HG02623 (cell line): Measurements from ENCODE around the gene MUC6.

Experiments
- ATAC-seq: cut with Tn5 transposase; IDR thresholded peaks from one replicate; pipeline ENCODE4 v1.9.1; 2021; ENCODE audit warnings: moderate library complexity; ENCODE audit not compliant: unreplicated experiment

The MUC6 gene

DNA sequence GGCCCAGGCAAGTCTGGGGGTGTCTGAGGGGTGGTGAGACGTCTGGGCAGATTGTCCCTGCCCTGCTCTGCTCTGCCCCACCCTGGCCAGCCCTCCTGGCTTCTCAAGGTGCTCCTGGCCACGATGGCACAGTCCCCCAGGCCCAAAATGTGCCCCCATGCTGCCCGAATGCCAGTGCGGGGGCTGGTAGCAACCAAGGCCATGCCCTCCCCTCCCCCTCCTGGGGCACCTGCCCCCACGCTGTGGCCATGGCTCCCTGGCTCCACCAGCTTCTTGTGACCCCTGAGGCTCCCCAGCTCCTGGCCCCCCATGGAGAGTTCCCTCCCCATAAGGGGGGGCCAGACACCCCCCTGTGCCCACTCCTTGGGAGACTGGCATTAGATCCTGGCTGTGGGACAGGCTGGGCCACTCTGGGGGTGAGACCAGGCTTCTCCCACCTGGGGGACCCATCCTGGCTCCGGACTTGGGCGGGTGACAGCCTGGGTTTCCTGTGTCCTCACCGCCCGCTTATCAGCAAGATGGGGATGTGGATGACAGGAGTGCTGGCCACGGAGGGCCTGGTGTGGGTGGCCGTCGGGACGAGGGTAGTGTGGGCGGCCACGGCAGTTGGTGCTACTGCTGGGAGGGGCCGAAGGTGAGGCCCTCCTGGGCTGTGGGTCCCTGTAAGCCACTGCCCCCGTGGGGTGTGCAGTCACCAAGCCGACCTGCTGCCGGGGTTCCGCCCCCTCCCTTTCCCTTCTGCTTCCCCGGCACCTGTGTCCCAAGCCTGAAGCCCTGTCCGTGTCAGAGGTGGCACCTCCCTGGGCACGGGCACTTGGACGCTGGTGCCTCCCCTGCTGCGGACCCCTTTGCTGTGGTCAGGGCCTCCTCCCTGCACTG lies 15.9 kb upstream of the MUC6 start:
- no peak for ATAC-seq

DNA sequence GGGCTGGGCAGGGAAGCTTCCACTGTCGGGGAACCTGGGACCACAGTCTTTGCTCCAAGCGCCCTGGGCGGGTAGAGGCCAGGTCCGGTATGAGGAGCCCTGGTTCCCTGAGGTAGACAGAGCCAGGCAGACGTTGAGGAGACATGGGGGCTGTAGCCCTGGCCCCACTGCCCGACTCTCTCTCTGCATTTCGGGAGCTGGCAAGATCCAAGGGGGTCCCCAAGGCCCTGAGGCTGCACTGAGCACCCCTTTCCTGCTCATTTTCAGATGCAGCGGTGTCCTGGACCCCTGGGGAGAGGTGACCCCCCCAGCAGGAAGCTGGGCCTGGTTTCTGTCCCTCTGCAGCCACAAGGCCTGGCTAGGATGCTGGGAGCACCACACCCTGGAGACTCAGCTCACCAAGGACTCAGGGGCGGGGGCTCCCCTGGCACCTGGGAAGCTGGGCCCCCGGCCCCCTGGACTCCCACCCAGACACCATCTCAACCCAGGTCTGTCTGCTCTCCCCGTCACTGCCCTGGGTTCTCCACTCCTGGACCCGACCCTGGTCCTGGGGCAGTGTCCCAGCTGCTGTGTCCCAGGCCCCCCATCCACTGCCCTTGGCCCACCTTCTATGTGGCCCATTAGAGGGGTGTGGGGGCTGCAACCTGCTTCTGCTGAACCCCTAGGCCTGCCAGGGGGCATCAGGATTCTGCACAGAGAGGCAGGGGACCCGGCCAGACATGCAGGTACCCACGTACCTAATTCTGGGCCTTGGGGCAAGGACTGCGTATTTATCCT lies 15.0 kb upstream of the MUC6 start:
- no peak for ATAC-seq

DNA sequence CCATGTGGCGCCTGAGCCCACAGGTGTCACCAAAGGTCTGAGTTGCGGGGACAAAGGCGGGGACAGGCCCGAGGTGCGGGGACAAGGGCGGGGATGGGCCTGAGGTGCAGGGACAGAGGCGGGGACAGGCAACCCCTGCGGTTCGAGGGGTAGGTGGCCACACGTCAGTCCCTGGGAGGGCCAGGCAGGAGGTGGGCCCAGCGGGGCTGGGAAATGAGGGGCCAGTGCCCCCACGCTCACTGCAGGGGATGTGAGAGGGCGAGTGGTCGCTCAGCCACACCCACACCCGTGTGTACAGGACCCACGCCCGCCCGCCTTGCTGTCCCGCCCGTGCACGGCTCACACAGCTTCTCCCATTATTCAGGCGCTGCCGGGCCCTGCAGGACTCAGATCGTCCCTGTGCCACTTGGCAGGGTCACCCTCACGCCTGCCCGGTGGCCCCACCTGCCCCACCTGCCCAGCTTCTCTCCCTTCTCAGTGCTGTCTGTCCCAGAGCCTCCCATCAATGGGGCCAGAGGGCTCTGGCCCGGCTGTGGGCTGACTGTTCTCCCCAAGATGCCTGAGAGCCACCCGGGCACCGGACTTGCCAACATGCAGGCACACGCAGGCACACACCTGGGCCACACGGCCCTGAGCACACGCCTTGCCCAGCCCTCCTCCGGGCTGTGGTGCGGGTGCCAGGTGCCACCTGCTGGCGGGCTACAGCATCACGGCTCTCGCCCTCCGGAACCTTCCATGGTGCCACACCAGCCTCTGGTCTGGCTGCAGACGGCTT lies 14.2 kb upstream of the MUC6 start:
- ATAC-seq: no peak

DNA sequence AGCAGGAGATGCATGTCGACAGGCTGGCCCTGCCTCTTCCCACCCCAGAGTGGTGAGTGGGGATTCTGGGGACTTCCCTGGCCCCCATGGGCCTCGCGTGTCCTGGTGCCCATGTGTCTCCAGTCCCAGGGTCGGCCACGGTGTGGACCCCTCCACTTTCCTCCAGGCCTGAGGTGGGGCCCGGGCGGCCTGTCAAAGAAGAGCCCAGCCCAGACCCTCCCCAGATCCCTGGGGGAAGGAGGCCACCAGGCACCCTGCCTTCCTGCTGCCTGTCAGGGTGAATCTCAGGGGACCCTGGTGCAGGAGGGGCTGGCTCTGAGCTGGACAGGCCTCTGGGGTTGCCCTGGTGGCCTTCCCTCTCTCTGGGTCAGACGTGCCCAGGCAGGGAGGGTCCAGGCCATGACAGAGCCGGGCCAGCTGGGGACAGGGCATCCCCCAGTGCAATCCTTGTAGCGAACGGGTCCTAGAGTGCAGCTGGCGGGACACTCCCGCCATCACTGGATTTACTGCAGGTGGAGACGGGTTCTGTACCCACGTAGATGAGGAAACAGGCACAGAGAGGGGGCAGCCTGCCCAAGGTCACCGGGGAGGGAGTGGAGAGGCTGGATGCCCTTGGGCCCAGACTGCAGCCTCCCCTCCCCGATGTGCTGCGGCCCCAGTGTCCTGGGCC lies 13.5 kb upstream of the MUC6 start:
- no peak for ATAC-seq

DNA sequence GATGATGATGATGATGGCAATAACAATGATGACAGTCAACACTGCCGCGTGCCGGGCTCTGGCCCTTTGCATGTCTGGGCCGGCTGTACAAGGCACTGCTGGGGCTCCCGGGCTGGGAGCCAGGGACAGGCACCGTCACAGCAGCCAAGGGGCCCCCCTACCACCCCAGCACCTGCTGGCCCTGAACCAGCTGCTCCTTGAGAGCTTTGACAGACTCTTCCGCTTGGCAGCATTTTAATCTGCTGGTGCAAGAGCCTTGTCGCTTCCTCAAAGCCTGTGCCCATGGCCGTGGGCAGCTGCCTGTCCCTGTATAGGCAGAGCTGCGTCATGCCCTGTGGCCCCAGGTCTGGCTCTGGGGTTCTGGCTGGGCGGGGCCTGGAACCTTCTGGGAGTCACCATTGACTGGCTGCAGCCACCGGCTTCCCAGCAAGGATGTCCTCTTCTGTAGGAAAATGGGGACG lies 12.9 kb upstream of the MUC6 start:
- ATAC-seq: no peak

GRCh38 chr11:1049071-1049405 lies 12.5 kb upstream of the MUC6 start:
- ATAC-seq: no peak

- ATAC-seq: no peak
Measured at GRCh38 chr11:1048375-1049070, 12.0 kb upstream of the MUC6 start.

GRCh38 chr11:1047595-1048156 lies 11.2 kb upstream of the MUC6 start:
- ATAC-seq: no peak

DNA sequence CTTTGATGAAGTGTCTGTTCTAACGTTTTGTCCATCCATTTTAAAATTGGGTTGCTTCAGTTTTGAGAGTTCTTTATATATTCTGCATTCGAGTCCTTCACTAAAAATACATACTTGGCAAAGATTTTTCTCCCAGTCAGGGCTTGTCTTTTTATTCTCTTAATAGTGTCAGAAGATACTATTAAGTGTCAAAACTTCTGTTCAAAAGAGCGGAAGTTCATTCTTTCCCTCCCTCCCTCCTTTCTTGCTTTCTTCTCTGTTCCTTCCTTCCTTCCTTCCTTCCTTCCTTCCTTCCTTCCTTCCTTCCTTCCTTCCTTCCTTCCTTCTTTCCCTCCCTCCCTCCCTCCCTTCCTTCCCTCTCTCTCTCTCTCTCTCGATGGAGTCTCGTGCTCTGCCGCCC lies 7.6 kb upstream of the MUC6 start:
- ATAC-seq: no peak

- no peak for ATAC-seq
Measured at GRCh38 chr11:1043563-1044096, 7.1 kb upstream of the MUC6 start.

DNA sequence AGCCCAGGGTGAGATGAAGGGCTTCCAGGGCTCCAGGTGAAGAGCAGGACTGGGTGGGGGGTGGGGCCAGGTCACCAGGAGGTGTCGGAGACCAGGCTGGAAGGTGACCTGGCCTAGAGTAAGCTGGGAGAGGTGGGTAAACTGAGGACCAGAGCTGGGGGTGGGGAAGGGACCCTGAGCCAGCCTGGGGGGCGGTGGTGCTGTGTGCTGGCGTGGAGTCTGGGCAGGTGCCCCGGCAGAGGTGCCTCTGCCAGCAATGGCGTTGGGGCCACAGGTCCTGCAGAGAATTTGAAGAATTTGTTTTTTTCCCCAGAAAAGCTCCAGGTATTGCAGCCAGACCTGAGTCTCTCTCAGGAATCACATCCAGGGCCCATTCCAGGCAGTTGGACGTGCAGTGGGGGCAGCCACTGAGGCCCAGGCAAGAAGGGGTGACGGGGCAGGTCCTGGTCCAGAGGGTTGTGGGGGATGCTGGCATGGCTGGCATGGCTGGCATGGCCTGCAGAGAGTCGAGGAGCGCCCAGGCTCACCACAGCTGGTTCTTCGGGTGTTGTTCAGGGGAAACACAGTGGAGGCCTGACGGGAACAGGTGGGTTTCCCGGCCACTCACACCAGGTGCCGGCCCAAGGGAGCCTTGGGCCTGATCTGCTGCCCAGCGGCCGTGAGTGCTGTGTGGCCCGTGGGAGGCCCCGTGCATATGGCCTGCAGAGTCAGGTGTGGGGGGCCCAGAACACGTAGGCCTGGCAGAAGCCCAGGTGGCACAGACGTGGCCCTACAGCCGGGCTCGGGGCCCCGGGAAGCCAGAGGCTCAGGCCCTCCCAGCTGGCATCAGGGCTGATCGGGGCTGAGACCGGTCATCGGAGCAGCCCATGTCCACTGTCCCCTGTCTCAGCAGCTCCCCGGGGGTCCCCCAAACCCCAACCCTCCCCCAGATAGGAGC lies 6.4 kb upstream of the MUC6 start:
- no peak for ATAC-seq

GRCh38 chr11:1041936-1042608 lies 5.6 kb upstream of the MUC6 start:
- no peak for ATAC-seq

DNA sequence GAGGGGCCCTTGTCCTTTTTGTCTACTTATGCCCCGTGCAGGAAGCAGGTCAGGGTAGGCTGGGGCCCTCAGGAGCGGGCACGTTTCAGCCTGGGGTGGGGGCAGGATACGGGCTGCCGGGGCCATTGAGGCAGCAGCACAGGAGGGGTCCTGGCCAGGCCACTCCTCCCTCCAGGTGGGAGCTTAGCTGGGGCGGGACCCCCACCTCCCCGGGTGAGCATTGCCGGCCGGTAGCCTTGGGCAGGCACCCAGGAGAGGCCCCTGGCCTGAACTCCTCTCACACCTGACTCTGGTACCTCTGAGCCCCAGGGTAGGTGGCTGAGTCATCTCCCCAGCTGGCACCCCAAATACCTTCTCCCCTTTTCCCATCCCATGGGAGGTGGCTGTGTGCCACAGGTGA lies 5.0 kb upstream of the MUC6 start:
- ATAC-seq: no peak

- no peak for ATAC-seq
Measured at GRCh38 chr11:1041149-1041467, 4.6 kb upstream of the MUC6 start.

- no peak for ATAC-seq
Measured at GRCh38 chr11:1040428-1041148, 4.1 kb upstream of the MUC6 start.

GRCh38 chr11:1039481-1040427 lies 3.2 kb upstream of the MUC6 start:
- ATAC-seq: no peak

DNA sequence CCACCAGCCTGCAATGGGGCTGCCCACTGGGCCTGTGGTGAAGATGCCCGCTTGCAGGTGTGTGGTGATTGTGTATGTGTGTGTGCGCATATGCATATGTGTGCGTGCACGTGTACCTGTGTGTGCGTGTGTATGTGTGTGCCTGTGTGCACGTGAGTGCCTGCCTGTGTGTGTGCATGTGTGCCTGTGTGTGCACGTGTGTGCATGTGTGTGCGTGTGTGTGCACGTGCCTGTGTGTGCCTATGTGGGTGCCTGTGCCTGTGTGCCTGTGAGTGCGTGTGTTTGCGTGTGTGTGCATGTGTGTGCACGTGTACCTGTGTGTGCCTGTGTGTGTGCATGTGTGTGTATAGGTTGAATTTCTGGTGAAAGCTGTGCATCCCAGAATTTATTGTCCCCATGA lies 2.4 kb upstream of the MUC6 start:
- no peak for ATAC-seq
